ENCODE data around the gene ARHGAP15.

Gene ARHGAP15

DNA sequence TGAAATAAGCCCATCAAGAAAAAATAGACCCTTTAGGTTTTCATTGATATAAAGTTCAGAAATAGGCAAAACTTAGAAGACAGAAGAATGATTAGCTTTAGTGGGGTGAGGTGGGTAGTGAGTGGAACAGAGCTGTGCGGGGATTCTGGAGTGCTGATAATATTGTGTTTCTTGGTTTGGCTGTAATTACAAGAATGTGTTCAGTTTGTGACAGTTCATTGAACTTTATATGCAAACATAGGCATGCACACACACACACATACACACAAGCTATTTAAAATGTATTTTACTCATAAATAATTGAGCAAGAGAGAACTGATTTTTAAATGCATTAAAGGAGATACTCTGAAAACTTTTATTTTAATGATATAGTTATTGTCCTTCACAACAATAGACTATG is 17.1 kb downstream of the ARHGAP15 start:
- DNase-seq, result no peak

DNA sequence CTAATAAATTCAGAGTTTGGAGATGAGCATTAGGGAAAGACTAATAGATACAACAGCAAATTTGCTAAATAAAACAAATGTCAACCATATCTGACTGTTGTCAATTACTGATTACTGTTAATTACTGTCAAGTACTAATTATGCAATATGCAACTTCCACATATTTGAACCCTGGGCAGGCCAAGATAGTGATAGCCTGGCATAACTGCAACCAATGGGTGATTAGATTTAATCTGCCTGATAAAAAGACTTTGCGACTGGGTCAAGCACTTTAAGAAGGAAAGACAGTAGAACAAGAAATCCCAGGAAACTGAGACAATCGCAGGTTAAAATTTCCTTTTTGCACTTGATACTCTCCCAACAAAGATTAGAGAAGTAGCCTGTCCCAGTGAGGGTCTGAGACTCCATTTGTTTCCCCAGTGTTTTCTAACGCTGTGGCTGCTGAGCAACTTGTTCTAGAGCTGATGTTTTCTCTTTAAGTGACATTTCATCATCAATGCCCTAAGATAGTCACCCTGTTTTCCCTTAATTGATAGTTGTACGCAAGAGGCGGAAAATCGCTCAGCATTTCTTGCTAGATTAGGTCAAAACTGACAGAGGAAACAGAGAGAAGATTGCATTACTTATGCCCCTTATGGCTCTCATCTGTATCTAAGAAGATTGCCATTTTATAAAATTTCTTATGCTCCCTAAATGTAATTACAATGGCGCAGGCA is 17.8 kb downstream of the ARHGAP15 start:
- no peak for DNase-seq

GRCh38 chr2:143148011-143148410 is 18.8 kb downstream of the ARHGAP15 start:
- DNase-seq, result no peak

- no peak for DNase-seq
Observed at GRCh38 chr2:143148757-143149156, 19.5 kb downstream of the ARHGAP15 start.

DNA sequence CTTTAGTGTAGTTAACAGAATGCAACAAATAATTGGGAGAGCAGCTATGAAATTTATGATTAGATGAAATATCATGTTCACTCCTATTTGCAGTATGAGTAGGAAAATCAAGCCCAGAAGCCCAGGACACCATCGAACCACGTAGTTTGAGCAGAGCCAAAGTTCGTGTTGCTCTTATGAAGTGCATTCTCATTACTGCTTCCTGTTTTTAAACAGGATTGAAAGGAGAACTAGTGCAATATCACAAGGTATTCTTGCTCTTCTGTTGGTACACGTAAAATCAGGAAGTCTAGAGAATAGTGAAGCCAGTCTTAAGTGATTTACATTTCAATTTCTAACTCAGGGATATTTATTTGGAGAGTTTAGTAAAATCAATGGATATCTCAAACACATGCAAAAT is 21.1 kb downstream of the ARHGAP15 start:
- DNase-seq, result no peak

DNA sequence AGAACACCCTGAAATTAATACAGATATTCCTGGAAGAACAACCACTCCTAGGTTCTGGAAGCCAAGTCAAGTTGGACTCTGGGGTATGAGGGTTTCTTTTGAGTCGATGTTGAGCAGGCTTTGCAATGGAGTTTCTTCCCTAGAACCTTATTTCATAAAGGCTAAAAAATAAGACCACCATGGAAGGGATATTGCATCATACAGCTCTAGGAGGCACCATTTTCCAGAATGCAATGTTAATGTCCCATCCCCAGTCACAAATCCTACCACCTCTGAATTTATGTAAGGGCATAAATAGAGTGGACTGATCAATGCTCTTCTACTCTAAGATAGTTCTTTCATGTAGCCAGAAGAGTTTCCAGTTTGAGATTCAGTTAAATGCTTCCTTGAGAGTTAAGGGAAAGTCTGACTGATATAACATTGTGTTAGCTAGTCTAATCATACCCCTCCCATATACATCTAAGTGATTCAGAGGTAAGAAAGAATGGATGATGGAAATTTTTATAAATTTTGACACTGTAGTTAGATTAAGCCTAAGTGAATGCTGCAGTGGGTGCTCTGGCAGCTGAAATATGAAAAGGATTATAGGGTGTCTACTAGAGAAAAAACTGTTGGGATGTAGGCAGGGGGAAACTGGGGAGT is 22.0 kb downstream of the ARHGAP15 start:
- DNase-seq, result no peak

- no peak for DNase-seq
Observed at GRCh38 chr2:143152219-143152618, 23.0 kb downstream of the ARHGAP15 start.

GRCh38 chr2:143152637-143153036 is 23.4 kb downstream of the ARHGAP15 start:
- no peak for DNase-seq

DNA sequence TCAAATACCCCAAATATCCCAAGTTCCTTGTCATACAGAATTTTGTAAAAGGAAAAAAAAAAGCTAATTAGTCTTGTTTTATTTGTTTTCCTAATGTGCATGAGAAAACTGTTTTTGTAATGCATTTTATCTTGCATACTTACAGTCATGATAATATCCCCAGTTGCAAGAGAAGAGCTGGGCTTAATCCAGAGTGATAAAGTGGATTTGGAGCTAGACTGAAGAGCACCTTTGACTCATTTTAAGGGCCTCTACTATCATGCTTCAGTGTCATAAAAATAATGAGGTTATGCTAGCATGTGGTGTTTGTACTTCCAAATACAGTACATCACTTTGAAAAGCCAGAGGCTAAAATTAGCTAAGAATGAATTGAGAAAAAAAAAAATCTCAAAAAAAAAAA is 26.4 kb downstream of the ARHGAP15 start:
- DNase-seq, result no peak

- no peak for DNase-seq
Observed at GRCh38 chr2:143157001-143157400, 27.8 kb downstream of the ARHGAP15 start.

DNA sequence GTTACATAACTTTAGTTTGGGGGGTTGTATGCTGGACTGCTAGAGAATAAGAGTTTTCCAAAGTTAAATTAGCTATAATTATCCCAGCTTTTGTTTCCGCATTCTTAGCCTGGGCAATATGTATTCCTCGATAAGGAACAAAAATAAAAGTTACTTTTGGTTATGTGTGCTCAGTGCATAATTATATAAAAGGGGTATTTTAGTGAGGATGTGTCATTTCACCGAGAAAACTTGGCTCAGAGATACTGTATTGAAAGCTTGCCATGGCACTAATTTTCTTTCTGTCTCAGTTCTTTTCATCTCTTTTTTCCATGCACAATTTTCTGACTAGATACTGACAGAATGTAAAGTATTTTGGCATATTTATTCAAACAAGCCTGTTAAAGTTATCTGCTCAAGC is 28.2 kb downstream of the ARHGAP15 start:
- DNase-seq, result no peak

DNA sequence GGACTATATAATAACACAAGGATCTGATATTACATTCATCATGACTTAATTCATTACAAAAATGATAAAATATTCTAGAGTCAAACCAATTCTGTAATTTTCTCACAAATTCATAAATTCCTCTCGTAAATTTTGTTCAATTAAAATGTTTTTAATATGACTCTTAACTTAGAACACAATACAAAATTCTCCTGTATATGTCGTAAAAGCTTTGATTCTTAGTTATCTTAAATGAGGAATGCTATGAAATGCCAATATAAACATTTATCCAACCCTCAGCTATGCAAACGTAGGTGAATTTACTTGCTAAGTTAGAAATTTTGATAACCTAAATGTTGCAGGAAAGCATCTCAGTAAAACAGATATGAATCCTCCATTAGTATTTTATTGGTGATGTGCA is 28.9 kb downstream of the ARHGAP15 start:
- DNase-seq, result no peak

DNA sequence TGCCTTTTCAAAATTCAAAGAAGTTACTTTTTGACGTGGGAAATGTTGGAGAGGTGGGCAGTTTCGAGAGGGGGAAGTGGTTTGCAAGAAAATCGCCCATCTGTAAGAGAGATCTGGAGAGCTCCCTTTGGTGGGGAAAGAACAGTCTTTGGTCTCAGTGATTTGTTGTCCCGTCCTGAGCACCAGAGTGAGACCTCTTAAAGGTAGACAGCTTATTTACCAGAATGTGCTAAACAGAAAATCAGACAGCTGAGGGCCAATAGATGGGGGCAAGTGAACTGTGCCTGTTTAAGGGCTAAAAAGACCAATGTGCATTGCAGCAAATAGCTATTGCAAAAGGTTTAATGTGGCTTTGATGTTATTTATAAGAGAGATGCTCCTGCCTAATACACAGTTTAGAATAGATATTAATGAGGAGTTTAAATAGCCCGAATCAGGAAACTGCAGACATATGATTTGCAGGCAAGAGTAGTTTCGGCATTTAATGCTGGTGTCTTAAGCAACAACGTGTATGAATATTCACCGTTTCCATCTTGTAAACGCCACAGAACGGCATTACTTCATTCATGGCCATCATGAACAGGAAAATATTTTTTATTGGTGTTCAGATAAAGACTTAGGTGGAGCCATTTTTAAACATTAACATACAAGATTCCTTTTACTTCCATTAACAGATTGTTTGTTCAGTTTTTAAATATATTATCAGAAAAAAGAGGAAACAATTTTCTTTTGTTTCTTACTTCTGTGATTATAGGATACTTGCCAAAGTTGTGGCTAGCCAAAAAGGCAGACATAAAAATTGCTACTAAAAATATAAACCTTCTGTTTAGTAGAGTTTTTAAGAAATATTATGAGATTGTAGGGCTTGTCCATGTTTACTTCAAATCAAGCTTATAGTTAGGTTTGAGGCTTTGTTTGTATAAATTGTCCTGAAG is 29.6 kb downstream of the ARHGAP15 start:
- no peak for DNase-seq

GRCh38 chr2:143159486-143159840 is 30.2 kb downstream of the ARHGAP15 start:
- DNase-seq, result no peak

DNA sequence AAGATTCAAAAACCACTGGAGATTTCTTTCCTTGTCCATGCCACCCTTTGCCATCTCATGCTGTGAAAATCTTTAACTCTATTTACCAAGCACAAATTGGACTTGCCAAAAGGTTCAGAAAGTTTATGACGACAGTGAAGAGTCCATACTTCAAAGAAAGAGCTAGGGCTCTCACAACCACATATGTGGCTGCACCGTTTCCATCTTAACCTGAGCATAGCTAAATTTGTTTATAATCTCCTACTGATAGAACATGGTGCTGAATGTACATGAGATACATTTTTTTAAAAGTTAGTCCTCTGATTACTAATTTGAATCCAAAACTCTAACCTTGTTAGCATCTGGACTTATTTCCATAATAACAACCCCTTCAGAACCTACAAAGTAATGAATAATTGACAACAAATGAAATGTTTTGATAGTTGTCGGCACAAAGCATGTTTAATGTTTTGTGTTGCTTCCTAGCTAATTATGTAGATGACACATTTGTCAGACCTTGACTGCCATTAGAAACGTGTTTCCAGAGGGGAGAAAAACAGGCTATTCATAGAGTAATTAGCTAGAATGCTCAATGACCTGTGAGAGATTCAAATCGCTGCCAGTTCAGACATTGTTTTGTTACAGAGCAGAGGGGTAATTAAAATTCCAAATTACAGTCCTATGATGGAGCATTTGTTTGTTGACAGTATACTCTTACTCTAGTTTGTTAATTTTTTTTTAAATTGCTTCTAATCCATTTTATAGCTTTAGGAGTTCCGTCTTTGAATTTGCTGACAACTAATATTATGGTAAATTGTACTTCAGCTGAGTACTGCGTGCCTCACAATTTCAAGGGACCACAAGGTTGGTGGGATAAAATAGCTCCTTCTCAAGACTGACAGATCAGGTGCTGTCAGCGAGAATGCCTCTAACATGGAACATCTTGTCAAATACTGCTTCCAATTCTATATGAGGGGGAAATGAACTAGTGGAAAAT is 31.8 kb downstream of the ARHGAP15 start:
- DNase-seq, result no peak

GRCh38 chr2:143162123-143162837 is 33.1 kb downstream of the ARHGAP15 start:
- DNase-seq, result peak; percentile 45 to 59

DNA sequence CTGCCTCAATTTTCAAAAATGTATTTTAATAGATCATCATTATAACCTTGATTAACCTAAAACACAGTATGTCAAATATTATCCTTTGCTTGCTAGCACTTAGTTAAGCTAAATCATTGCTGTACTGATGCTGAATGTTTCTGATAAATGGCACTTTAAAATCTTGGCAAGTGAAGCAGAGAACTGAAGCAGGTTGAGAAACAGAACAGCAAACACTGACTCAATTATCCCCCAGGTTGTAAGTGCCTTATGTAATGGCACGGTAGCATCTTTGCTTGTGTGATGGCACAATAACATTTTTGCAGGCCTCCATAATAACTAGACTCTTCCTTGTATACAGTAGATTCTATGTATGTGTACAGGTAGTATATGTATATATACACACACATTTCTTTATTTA is 33.8 kb downstream of the ARHGAP15 start:
- DNase-seq, result no peak

- DNase-seq, result no peak
Observed at GRCh38 chr2:143163499-143163898, 34.3 kb downstream of the ARHGAP15 start.

DNA sequence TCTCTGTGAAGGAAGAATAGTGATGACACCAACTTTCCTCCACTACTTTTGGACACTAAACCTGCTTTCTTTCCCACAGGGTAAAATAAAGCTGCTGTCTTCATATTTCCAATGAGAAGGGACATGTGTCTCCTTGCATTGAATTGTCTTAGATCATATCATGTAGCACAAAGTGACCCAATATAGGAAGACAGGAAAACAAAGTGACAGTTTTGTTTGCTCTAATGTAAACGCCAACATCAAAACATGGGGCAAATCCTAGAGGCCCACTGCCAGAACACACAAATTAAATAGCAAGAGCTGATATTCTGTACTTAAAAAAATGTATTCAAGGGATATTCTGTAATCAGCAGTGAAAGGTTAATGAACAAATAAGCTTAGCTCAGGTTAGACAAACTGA is 36.1 kb downstream of the ARHGAP15 start:
- DNase-seq, result no peak

DNA sequence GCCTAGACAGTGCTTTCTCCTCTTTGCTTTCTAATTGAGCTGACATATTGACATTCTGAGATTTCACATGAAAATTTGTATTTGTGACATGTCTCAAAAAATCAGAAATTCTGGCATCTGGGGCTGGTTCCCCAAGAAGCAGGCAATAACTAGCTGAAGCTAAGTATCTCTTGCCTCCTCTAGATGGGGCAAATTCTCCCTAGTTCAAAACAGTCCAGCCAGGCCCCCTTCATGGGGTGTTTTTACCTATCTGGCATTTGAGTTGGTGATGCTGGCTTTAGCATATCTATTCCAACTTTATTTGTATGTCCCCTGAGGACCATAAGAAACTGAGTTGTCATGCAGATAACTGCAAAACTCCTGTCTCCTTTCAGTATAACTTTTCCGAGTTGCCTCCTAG is 39.9 kb downstream of the ARHGAP15 start:
- DNase-seq, result no peak

DNA sequence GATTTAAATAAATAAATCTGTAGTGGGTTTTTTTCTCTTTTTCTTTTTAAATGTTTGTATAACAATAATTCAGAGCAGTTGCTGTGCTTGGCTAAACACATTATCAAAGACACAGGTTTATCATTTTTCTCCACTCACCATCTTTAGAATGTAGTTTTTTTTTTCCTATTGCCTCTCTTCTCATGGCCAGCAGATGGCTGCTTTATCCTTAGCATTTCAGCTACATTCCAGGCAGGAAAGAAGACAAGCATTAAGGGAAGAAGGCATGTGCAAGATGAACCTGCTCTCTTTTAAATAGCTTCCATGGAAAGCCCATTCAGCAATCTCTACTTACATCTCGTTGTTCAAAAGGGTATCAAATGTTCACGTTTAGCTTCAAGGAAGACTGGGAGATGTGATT is 42.6 kb downstream of the ARHGAP15 start:
- no peak for DNase-seq

GRCh38 chr2:143175438-143175837 is 46.2 kb downstream of the ARHGAP15 start:
- peak in 1 of 2 donors; percentile 26 for DNase-seq
